GM23338 (cell line): Measurements from ENCODE around the gene KCNMA1. TPM values are rescaled to one million over a fixed set of nuclear protein-coding genes. Genes with fewer than 3 reads are reported as not detected.

ENCODE experiments used
- ATAC-seq: fragments of 200-7000 bp; cut with Tn5 transposase; 3 replicates; pipeline ENCODE4 v1.9.1; 2020
- DNase-seq: peaks from one replicate; pipeline ENCODE4 v3.0.0-alpha.2; 2015; ENCODE audit warnings: low spot score
- H2AFZ ChIP-seq: fragments of 200-600 bp; sonication (generic); 2 replicates; pipeline ENCODE4 v1.8.0; 2016; ENCODE audit warnings: antibody characterized with exemption, mild to moderate bottlenecking, moderate library complexity
- H3F3A ChIP-seq: fragments of 200-600 bp; sonication (generic); replicated peaks from 2 replicates; pipeline ENCODE4 v1.8.0; 2017; ENCODE audit warnings: antibody characterized with exemption, mixed run types, low read depth
- H3K27ac ChIP-seq: fragments of 200-600 bp; sonication (generic); 2 replicates; pipeline ENCODE4 v1.6.1; 2016; ENCODE audit warnings: low read depth
- H3K27me3 ChIP-seq: fragments of 200-600 bp; sonication (generic); 2 replicates; pipeline ENCODE4 v1.8.0; 2016; ENCODE audit warnings: mild to moderate bottlenecking, mixed run types, moderate library complexity; ENCODE audit not compliant: insufficient read depth
- H3K36me3 ChIP-seq: fragments of 200-600 bp; sonication (generic); 2 replicates; pipeline ENCODE4 v1.8.0; 2016; ENCODE audit warnings: mild to moderate bottlenecking; ENCODE audit not compliant: insufficient read depth
- H3K4me1 ChIP-seq: fragments of 200-600 bp; sonication (generic); 2 replicates; pipeline ENCODE4 v1.8.0; 2016; ENCODE audit warnings: mild to moderate bottlenecking, moderate library complexity; ENCODE audit not compliant: insufficient read depth
- H3K4me2 ChIP-seq: fragments of 200-600 bp; sonication (generic); 2 replicates; pipeline ENCODE4 v1.7.1; 2017; ENCODE audit warnings: mixed run types
- H3K4me3 ChIP-seq: fragments of 200-600 bp; sonication (generic); 2 replicates; pipeline ENCODE4 v1.6.1; 2016; ENCODE audit warnings: mixed run types
- H3K79me2 ChIP-seq: fragments of 200-600 bp; sonication (generic); replicated peaks from 2 replicates; pipeline ENCODE4 v1.8.0; 2017; ENCODE audit warnings: mild to moderate bottlenecking; ENCODE audit not compliant: insufficient read depth
- H3K9me2 ChIP-seq: fragments of 200-600 bp; sonication (generic); 2 replicates; pipeline ENCODE4 v1.8.0; 2017; ENCODE audit not compliant: insufficient read depth
- H4K20me1 ChIP-seq: fragments of 200-600 bp; sonication (generic); replicated peaks from 2 replicates; pipeline ENCODE4 v1.8.0; 2017; ENCODE audit warnings: mild to moderate bottlenecking; ENCODE audit not compliant: insufficient read depth
- H3K27ac Mint-ChIP-seq: 2 replicates; pipeline ENCODE4 v1.8.0; 2020; ENCODE audit warnings: inconsistent platforms, mild to moderate bottlenecking, moderate library complexity, mixed read lengths
- H3K27me3 Mint-ChIP-seq: 3 replicates; pipeline ENCODE4 v1.8.0; 2022; ENCODE audit warnings: low read depth, mild to moderate bottlenecking, moderate library complexity, mixed read lengths, inconsistent platforms; ENCODE audit not compliant: insufficient read depth, poor library complexity
- H3K36me3 Mint-ChIP-seq: 3 replicates; pipeline ENCODE4 v1.8.0; 2021; ENCODE audit warnings: low read depth, mild to moderate bottlenecking, inconsistent platforms, moderate library complexity, mixed read lengths
- H3K4me1 Mint-ChIP-seq: 3 replicates; pipeline ENCODE4 v1.8.0; 2020; ENCODE audit warnings: mild to moderate bottlenecking, inconsistent platforms, mixed read lengths
- H3K4me3 Mint-ChIP-seq: 3 replicates; pipeline ENCODE4 v1.8.0; 2021; ENCODE audit warnings: moderate library complexity, mild to moderate bottlenecking, inconsistent platforms, mixed read lengths
- H3K9me3 Mint-ChIP-seq: 3 replicates; pipeline ENCODE4 v1.8.0; 2020; ENCODE audit warnings: moderate library complexity, mild to moderate bottlenecking, inconsistent platforms, mixed read lengths
- CREB1 ChIP-seq: fragments of 250-450 bp; sonication (Bioruptor Pico); IDR thresholded peaks from 2 replicates; pipeline ENCODE4 v1.5.0; 2020; ENCODE audit warnings: low read depth, mild to moderate bottlenecking, moderate library complexity
- EZH2 ChIP-seq: fragments of 200-600 bp; sonication (generic); IDR thresholded peaks from one replicate; pipeline ENCODE4 v1.8.0; 2017; ENCODE audit warnings: antibody characterized with exemption, mild to moderate bottlenecking, low read depth; ENCODE audit not compliant: unreplicated experiment
- EZH2phosphoT487 ChIP-seq: fragments of 200-600 bp; sonication (generic); IDR thresholded peaks from one replicate; pipeline ENCODE4 v1.8.1; 2018; ENCODE audit warnings: antibody characterized with exemption; ENCODE audit not compliant: unreplicated experiment
- NANOG ChIP-seq: IDR thresholded peaks from 2 replicates; pipeline ENCODE4 v1.6.1; 2016; ENCODE audit warnings: antibody characterized with exemption, borderline replicate concordance
- REST ChIP-seq: IDR thresholded peaks from one replicate; pipeline ENCODE4 v1.6.1; 2018; ENCODE audit warnings: antibody characterized with exemption; ENCODE audit not compliant: unreplicated experiment
- STAT1 ChIP-seq: IDR thresholded peaks from one replicate; pipeline ENCODE4 v1.6.1; 2016; ENCODE audit warnings: antibody characterized with exemption; ENCODE audit not compliant: unreplicated experiment
- ZNF114 ChIP-seq: fragments of 250-450 bp; sonication (Bioruptor Pico); IDR thresholded peaks from 2 replicates; pipeline ENCODE4 v1.5.0; 2020; ENCODE audit warnings: mild to moderate bottlenecking, moderate library complexity
- ZNF331 ChIP-seq: fragments of 250-450 bp; sonication (Bioruptor Pico); IDR thresholded peaks from 2 replicates; pipeline ENCODE4 v1.5.0; 2020; ENCODE audit warnings: low read depth, mild to moderate bottlenecking, moderate library complexity
- polyA plus RNA-seq: library from polyadenylated mRNA; unstranded; fragments of >200 nt; fragmentation: Nextera tagmentation; extraction: Ambion mirVana; gene quantifications from 2 replicates; pipeline ENCODE4 v1.2.1, GENCODE V29; 2016
- total RNA-seq: library from RNA; depleted of rRNA; stranded (reverse); fragments of >200 nt; shearing (Covaris generic); gene quantifications from 2 replicates; pipeline ENCODE4 v1.2.3, GENCODE V29; 2014
- TF ChIP-seq, protein P1 (sequence below): fragments of 250-450 bp; sonication (Bioruptor Pico); IDR thresholded peaks from 2 replicates; pipeline ENCODE4 v1.5.0; 2020; ENCODE audit warnings: mild to moderate bottlenecking, moderate library complexity

The KCNMA1 gene
- total and polyA plus RNA-seq, 2 experiments from 2014 or later, result 8.2 to 9.0 TPM

DNA sequence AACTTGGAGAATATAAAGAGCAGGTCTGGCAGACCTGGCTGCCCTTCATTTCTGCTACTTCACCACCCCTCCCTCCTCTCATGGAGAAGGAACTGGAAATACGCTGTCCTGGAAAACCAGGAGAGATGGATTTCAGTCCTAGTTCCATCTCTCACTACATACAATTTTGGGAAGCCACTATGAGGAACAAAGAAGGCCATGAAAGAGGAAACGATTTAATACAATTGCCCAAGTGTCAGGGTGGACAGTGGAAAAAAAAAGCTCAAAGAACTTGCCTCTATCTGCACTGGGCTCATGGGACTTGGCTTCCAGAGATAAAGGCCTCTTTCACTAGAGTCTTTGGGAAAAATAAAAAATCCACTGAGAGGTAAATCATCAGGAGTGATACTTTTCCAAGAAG lies 561.7 kb downstream of the KCNMA1 start:
- H3K27me3 Mint-ChIP-seq, result peaks cover 5% of the 10 kb centered on the region
- H3K9me3 Mint-ChIP-seq, result no peaks in the 10 kb centered on the region
- no peaks in the 10 kb centered on the region for H3F3A ChIP-seq
- H3K36me3 ChIP-seq, result no peaks in the 10 kb centered on the region; the same call in 1 of the 2 replicates
- no peaks in the 10 kb centered on the region for H4K20me1 ChIP-seq
- TF ChIP-seq EZH2phosphoT487 (no peak), ZNF331 (CRISPR knock-in tag) (no peak), REST (no peak), ZNF114 (CRISPR knock-in tag) (no peak), CREB1 (CRISPR knock-in tag) (no peak), NANOG (no peak)
- no peak overlapping the region for H3K4me3 Mint-ChIP-seq
- peaks cover 12% of the 10 kb centered on the region for H3K4me1 ChIP-seq
- H3K9me2 ChIP-seq, result no peaks in the 10 kb centered on the region; the same call in 1 of the 2 replicates
- H2AFZ ChIP-seq, result no peak overlapping the region
- no peak overlapping the region for H3K27ac Mint-ChIP-seq
- H3K4me1 Mint-ChIP-seq, result peaks cover 20% of the 10 kb centered on the region
- DNase-seq, result no peak
- H3K4me2 ChIP-seq, result no peak overlapping the region
- no peaks in the 10 kb centered on the region for H3K36me3 Mint-ChIP-seq
- H3K27me3 ChIP-seq, result no peaks in the 10 kb centered on the region
- ATAC-seq, result no peak
- no peaks in the 10 kb centered on the region for H3K79me2 ChIP-seq
- H3K4me3 ChIP-seq, result no peak overlapping the region
- H3K27ac ChIP-seq, result no peak overlapping the region

GRCh38 chr10:77074104-77074624 lies 563.4 kb downstream of the KCNMA1 start:
- Histone ChIP-seq H3K27ac (no peak overlapping the region), H3K27me3 (no peaks in the 10 kb centered on the region), H3K79me2 (no peaks in the 10 kb centered on the region), H3K4me1 (no peaks in the 10 kb centered on the region), H2AFZ (no peak overlapping the region), H3K4me2 (no peak overlapping the region), H3K9me2 (no peaks in the 10 kb centered on the region; the same call in 1 of the 2 replicates), H3K4me3 (no peak overlapping the region), H3K36me3 (no peaks in the 10 kb centered on the region; the same call in 1 of the 2 replicates), H4K20me1 (no peaks in the 10 kb centered on the region), H3F3A (no peaks in the 10 kb centered on the region)
- DNase-seq (no peak), ATAC-seq (no peak)
- peaks cover 5% of the 10 kb centered on the region; the same call in 2 of the 3 replicates for H3K4me1 Mint-ChIP-seq
- H3K36me3 Mint-ChIP-seq, result no peaks in the 10 kb centered on the region
- H3K4me3 Mint-ChIP-seq, result no peak overlapping the region
- H3K27me3 Mint-ChIP-seq, result peaks cover 5% of the 10 kb centered on the region
- no peak overlapping the region for H3K27ac Mint-ChIP-seq
- no peaks in the 10 kb centered on the region for H3K9me3 Mint-ChIP-seq
- no peak for TF ChIP-seq STAT1
- TF ChIP-seq EZH2, result no peak
- TF ChIP-seq, protein P1, sequence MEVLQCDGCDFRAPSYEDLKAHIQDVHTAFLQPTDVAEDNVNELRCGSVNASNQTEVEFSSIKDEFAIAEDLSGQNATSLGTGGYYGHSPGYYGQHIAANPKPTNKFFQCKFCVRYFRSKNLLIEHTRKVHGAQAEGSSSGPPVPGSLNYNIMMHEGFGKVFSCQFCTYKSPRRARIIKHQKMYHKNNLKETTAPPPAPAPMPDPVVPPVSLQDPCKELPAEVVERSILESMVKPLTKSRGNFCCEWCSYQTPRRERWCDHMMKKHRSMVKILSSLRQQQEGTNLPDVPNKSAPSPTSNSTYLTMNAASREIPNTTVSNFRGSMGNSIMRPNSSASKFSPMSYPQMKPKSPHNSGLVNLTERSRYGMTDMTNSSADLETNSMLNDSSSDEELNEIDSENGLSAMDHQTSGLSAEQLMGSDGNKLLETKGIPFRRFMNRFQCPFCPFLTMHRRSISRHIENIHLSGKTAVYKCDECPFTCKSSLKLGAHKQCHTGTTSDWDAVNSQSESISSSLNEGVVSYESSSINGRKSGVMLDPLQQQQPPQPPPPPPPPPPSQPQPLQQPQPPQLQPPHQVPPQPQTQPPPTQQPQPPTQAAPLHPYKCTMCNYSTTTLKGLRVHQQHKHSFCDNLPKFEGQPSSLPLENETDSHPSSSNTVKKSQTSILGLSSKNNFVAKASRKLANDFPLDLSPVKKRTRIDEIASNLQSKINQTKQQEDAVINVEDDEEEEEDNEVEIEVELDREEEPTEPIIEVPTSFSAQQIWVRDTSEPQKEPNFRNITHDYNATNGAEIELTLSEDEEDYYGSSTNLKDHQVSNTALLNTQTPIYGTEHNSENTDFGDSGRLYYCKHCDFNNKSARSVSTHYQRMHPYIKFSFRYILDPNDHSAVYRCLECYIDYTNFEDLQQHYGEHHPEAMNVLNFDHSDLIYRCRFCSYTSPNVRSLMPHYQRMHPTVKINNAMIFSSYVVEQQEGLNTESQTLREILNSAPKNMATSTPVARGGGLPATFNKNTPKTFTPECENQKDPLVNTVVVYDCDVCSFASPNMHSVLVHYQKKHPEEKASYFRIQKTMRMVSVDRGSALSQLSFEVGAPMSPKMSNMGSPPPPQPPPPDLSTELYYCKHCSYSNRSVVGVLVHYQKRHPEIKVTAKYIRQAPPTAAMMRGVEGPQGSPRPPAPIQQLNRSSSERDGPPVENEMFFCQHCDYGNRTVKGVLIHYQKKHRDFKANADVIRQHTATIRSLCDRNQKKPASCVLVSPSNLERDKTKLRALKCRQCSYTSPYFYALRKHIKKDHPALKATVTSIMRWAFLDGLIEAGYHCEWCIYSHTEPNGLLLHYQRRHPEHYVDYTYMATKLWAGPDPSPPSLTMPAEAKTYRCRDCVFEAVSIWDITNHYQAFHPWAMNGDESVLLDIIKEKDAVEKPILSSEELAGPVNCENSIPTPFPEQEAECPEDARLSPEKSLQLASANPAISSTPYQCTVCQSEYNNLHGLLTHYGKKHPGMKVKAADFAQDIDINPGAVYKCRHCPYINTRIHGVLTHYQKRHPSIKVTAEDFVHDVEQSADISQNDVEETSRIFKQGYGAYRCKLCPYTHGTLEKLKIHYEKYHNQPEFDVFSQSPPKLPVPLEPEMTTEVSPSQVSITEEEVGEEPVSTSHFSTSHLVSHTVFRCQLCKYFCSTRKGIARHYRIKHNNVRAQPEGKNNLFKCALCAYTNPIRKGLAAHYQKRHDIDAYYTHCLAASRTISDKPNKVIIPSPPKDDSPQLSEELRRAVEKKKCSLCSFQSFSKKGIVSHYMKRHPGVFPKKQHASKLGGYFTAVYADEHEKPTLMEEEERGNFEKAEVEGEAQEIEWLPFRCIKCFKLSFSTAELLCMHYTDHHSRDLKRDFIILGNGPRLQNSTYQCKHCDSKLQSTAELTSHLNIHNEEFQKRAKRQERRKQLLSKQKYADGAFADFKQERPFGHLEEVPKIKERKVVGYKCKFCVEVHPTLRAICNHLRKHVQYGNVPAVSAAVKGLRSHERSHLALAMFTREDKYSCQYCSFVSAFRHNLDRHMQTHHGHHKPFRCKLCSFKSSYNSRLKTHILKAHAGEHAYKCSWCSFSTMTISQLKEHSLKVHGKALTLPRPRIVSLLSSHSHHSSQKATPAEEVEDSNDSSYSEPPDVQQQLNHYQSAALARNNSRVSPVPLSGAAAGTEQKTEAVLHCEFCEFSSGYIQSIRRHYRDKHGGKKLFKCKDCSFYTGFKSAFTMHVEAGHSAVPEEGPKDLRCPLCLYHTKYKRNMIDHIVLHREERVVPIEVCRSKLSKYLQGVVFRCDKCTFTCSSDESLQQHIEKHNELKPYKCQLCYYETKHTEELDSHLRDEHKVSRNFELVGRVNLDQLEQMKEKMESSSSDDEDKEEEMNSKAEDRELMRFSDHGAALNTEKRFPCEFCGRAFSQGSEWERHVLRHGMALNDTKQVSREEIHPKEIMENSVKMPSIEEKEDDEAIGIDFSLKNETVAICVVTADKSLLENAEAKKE (CRISPR knock-in tag), result no peak
- no peak for TF ChIP-seq NANOG
